ENCODE data around the gene TCF4.

TCF4 gene

DNA sequence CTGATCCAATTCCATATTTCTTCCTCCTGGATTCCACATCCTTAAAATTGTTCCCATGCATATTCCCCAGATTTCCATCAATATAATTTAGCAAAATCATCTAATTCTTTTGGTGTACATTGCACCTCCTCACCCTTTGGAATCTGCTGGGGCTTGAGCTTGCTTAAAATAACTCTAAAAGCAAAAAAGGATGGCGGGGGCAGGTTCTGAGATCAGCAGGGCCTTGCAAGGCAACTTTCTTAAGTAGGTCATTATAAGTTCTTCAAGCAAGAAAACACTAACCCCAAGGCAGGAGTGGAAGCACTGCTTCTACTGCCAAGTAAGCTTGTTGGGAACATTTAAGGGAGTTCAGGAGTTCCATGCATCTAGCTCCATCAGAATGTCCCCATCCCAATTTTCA is 374.4 kb downstream of the TCF4 start:
- H3K27ac ChIP-seq (replicated peaks), result no peak overlapping the region
- TF ChIP-seq, protein P1, sequence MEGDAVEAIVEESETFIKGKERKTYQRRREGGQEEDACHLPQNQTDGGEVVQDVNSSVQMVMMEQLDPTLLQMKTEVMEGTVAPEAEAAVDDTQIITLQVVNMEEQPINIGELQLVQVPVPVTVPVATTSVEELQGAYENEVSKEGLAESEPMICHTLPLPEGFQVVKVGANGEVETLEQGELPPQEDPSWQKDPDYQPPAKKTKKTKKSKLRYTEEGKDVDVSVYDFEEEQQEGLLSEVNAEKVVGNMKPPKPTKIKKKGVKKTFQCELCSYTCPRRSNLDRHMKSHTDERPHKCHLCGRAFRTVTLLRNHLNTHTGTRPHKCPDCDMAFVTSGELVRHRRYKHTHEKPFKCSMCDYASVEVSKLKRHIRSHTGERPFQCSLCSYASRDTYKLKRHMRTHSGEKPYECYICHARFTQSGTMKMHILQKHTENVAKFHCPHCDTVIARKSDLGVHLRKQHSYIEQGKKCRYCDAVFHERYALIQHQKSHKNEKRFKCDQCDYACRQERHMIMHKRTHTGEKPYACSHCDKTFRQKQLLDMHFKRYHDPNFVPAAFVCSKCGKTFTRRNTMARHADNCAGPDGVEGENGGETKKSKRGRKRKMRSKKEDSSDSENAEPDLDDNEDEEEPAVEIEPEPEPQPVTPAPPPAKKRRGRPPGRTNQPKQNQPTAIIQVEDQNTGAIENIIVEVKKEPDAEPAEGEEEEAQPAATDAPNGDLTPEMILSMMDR (IDR thresholded peaks at IDR 0.05; ENCODE audit: insufficient read depth, low read length), result no peak
- TF ChIP-seq GABPA (IDR thresholded peaks at IDR 0.05; ENCODE audit: low read depth), result no peak
- no peak for TF ChIP-seq POLR2AphosphoS5 (IDR thresholded peaks at IDR 0.05; ENCODE audit: low read depth)
- TF ChIP-seq, protein P2, sequence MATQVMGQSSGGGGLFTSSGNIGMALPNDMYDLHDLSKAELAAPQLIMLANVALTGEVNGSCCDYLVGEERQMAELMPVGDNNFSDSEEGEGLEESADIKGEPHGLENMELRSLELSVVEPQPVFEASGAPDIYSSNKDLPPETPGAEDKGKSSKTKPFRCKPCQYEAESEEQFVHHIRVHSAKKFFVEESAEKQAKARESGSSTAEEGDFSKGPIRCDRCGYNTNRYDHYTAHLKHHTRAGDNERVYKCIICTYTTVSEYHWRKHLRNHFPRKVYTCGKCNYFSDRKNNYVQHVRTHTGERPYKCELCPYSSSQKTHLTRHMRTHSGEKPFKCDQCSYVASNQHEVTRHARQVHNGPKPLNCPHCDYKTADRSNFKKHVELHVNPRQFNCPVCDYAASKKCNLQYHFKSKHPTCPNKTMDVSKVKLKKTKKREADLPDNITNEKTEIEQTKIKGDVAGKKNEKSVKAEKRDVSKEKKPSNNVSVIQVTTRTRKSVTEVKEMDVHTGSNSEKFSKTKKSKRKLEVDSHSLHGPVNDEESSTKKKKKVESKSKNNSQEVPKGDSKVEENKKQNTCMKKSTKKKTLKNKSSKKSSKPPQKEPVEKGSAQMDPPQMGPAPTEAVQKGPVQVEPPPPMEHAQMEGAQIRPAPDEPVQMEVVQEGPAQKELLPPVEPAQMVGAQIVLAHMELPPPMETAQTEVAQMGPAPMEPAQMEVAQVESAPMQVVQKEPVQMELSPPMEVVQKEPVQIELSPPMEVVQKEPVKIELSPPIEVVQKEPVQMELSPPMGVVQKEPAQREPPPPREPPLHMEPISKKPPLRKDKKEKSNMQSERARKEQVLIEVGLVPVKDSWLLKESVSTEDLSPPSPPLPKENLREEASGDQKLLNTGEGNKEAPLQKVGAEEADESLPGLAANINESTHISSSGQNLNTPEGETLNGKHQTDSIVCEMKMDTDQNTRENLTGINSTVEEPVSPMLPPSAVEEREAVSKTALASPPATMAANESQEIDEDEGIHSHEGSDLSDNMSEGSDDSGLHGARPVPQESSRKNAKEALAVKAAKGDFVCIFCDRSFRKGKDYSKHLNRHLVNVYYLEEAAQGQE (IDR thresholded peaks at IDR 0.05; ENCODE audit: insufficient replicate concordance, low read depth), result no peak
- no peak for TF ChIP-seq SPI1 (IDR thresholded peaks at IDR 0.05; ENCODE audit: borderline replicate concordance, low read depth)
- no peak for DNase-seq (ENCODE audit: low read depth in 1 of 2, low spot score in 1 of 2)
- peaks cover 3% of the 10 kb centered on the region for H3K27me3 ChIP-seq (ENCODE audit: insufficient read depth, poor library complexity, severe bottlenecking)
- no peak overlapping the region for H3K4me3 ChIP-seq (replicated peaks; ENCODE audit: insufficient read depth, low read length)

DNA sequence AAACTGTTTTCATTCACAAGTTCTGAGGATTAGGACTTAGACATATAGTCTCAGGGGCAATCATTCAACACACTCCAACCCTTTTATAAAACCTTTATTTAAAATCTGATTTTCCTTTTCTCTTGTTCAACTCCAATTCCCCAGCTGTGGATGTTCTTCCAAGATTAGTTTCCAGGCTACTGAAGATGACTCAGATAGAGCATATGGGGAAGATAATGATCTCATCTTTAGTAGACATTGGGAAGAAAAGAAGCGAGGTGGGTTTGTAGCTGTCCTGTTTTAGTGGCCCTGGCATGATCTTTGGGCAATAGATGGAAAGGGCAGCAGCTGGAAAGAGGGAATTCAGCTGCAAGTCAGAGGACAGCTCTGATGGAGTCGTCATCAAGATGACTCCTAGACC is 381.1 kb downstream of the TCF4 start:
- Histone ChIP-seq H3K4me3 (replicated peaks; ENCODE audit: insufficient read depth, low read length) (no peak overlapping the region), H3K27me3 (ENCODE audit: insufficient read depth, poor library complexity, severe bottlenecking) (peaks cover 3% of the 10 kb centered on the region), H3K27ac (replicated peaks) (no peak overlapping the region)
- no peak for DNase-seq (ENCODE audit: low read depth in 1 of 2, low spot score in 1 of 2)
- no peak for TF ChIP-seq POLR2AphosphoS5 (IDR thresholded peaks at IDR 0.05; ENCODE audit: low read depth)
- TF ChIP-seq GABPA (IDR thresholded peaks at IDR 0.05; ENCODE audit: low read depth), result no peak
- TF ChIP-seq, protein P2 (IDR thresholded peaks at IDR 0.05; ENCODE audit: insufficient replicate concordance, low read depth), result no peak
- TF ChIP-seq, protein P1 (IDR thresholded peaks at IDR 0.05; ENCODE audit: insufficient read depth, low read length), result no peak
- TF ChIP-seq SPI1 (IDR thresholded peaks at IDR 0.05; ENCODE audit: borderline replicate concordance, low read depth), result no peak

DNA sequence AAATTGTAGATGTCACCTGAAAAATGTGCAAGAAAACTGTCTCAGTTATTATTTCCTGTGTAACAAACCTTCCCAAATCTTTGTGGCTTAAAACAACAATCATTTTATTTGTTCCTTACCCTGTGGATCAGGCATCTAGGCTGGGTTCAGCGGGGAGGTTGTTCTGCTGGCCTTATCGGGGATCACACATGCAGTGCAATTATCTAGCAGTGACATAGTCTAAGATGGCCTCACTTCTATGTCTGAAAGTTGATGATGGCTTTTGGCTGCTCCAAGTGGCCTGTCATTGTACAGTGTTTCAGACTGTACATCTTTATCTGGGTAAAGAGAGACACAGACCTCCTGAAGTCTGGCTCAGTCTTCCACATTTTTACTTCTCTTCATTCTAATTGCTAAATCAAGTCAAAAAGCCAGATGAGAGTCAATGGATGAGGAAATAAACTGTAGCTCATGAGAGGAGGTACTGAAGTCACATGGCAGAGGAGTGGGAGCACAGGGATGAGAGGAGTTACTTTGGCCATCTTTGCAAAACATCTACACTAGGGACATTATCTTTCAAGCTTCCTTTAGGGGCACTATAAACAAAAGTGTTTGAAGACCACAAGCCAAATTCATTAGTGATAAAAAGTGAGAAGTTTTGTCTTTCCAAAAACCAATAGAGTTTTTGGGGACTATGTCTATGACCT is 385.6 kb downstream of the TCF4 start:
- Histone ChIP-seq H3K4me3 (replicated peaks; ENCODE audit: insufficient read depth, low read length) (no peak overlapping the region), H3K27ac (replicated peaks) (no peak overlapping the region), H3K27me3 (ENCODE audit: insufficient read depth, poor library complexity, severe bottlenecking) (peaks cover 3% of the 10 kb centered on the region)
- no peak for DNase-seq (ENCODE audit: low read depth in 1 of 2, low spot score in 1 of 2)
- TF ChIP-seq, protein P1 (IDR thresholded peaks at IDR 0.05; ENCODE audit: insufficient read depth, low read length), result no peak
- TF ChIP-seq, protein P2 (IDR thresholded peaks at IDR 0.05; ENCODE audit: insufficient replicate concordance, low read depth), result no peak
- TF ChIP-seq SPI1 (IDR thresholded peaks at IDR 0.05; ENCODE audit: borderline replicate concordance, low read depth) (no peak), GABPA (IDR thresholded peaks at IDR 0.05; ENCODE audit: low read depth) (no peak), POLR2AphosphoS5 (IDR thresholded peaks at IDR 0.05; ENCODE audit: low read depth) (no peak)

Measured in HL-60 (cell line).